HG03354 (cell line): ENCODE measurements around the gene EXOC6.

Experiments used
- ATAC-seq: cut with Tn5 transposase; IDR thresholded peaks from one replicate; pipeline ENCODE4 v1.9.1; 2021; ENCODE audit warnings: mild to moderate bottlenecking; ENCODE audit not compliant: unreplicated experiment, poor library complexity, severe bottlenecking

Gene EXOC6

GRCh38 chr10:92995509-92995908, 147.2 kb downstream of the EXOC6 start:
- no peak for ATAC-seq

GRCh38 chr10:92997620-92998019, 149.3 kb downstream of the EXOC6 start:
- ATAC-seq: no peak

GRCh38 chr10:92999191-92999590, 150.9 kb downstream of the EXOC6 start:
- ATAC-seq: no peak

- ATAC-seq: no peak
These were observed 158.2 kb downstream of the EXOC6 start for GRCh38 chr10:93006435-93007039.

- ATAC-seq: no peak
These were observed 167.4 kb downstream of the EXOC6 start for GRCh38 chr10:93015722-93016121.

- no peak for ATAC-seq
These were observed 174.8 kb downstream of the EXOC6 start for GRCh38 chr10:93023013-93023650.

GRCh38 chr10:93026072-93026471, 177.8 kb downstream of the EXOC6 start:
- no peak for ATAC-seq

- no peak for ATAC-seq
These were observed 179.2 kb downstream of the EXOC6 start for GRCh38 chr10:93027508-93027907.

GRCh38 chr10:93028883-93029282, 180.6 kb downstream of the EXOC6 start:
- no peak for ATAC-seq

GRCh38 chr10:93030409-93030808, 182.1 kb downstream of the EXOC6 start:
- ATAC-seq: no peak

- no peak for ATAC-seq
These were observed 183.9 kb downstream of the EXOC6 start for GRCh38 chr10:93032105-93032808.

GRCh38 chr10:93032809-93033137, 184.5 kb downstream of the EXOC6 start:
- no peak for ATAC-seq

GRCh38 chr10:93034426-93034825, 186.1 kb downstream of the EXOC6 start:
- ATAC-seq: no peak

GRCh38 chr10:93039110-93039509, 190.8 kb downstream of the EXOC6 start:
- ATAC-seq: no peak

GRCh38 chr10:93039721-93040120, 191.4 kb downstream of the EXOC6 start:
- no peak for ATAC-seq

- ATAC-seq: no peak
These were observed 206.2 kb downstream of the EXOC6 start for GRCh38 chr10:93054486-93054885.

GRCh38 chr10:93058139-93058538, 209.8 kb downstream of the EXOC6 start:
- no peak for ATAC-seq

- no peak for ATAC-seq
These were observed 211.9 kb downstream of the EXOC6 start, which contains the start of gene CYP26C1 for GRCh38 chr10:93059975-93060886. CYP26C1 (plus strand) TSS chr10:93060798; CDS start chr10:93061264, 466 bp downstream.

GRCh38 chr10:93060887-93061593, 212.7 kb downstream of the EXOC6 start:
- no peak for ATAC-seq
